HG03095 (cell line): ENCODE data around the gene SWI5.
"Not testable (repeated sequence)": the region's sequence is repeated elsewhere in the genome, so short reads cannot be mapped to it uniquely, and the experiment has no call there.

Source experiments
- ATAC-seq: cut with Tn5 transposase; IDR thresholded peaks from one replicate; pipeline ENCODE4 v1.9.1; 2021; ENCODE audit warnings: moderate library complexity; ENCODE audit not compliant: unreplicated experiment

The SWI5 gene

GRCh38 chr9:128276574-128277270, 646 bp downstream of the SWI5 start:
- no peak for ATAC-seq

DNA sequence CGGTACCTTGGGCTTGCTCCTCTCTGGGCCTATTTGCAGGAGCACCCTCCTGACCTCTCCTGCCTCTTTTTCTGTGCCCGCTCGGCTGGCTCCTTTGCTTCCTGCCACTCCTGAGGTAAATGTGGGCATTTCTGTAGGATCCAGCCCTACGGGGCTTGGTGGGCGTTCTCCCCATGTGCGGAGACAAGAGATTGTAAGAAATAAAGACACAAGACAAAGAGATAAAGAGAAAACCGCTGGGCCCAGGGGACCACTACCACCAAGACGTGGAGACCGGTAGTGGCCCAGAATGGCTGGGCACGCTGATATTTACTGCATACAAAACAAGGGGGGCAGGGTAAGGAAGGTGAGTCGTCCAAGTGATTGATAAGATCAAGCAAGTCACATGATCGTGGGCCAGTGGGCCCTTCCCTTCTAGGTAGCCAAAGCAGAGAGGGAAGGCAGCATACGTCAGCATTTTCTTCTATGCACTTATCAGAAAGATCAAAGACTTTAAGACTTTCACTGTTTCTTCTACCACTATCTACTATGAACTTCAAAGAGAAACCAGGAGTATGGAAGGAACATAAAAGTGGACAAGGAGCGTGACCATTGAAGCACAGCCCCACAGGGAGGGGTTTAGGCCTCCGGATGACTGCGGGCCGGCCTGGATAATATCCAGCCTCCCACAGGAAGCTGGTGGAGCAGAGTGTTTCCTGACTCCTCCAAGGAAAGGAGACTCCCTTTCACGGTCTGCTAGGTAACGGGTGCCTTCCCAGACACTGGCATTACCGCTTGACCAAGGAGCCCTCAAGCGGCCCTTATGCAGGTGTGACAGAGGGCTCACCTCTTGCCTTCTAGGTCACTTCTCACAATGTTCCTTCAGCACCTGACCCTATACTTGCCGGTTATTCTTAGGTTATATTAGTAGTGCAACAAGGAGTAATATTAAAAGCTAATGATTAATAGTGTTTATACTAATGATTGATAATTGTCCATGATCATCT, 3.3 kb downstream of the SWI5 start:
- ATAC-seq: not testable (repeated sequence)

GRCh38 chr9:128280084-128280622, 4.1 kb downstream of the SWI5 start:
- ATAC-seq: no peak

GRCh38 chr9:128282500-128282899, 6.4 kb downstream of the SWI5 start:
- no peak for ATAC-seq

GRCh38 chr9:128285033-128285784, 9.1 kb downstream of the SWI5 start:
- no peak for ATAC-seq

- ATAC-seq: no peak
Observed at GRCh38 chr9:128286440-128286839, 10.4 kb downstream of the SWI5 start.

GRCh38 chr9:128288273-128289004, 12.4 kb downstream of the SWI5 start:
- ATAC-seq: no peak

GRCh38 chr9:128292009-128292408, 15.9 kb downstream of the SWI5 start:
- ATAC-seq: no peak

DNA sequence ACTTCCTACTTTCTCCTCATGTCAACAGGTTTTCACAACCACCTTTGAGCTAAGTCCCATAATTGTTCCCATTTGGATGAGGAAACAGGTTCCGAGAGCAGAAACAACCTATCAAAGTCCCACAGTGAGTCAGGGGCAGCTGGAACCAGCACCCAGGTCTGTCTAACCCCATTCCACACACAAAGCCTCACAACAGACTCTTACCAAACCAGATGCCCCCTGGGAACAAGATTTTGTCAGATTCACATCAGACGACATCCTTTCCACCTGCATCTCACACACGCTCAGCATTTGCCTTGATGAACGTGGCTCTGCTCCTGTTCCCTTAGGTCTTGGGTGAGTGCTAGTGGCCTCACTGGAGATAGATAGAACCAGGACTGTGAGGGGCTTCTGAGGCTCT, 17.0 kb downstream of the SWI5 start:
- no peak for ATAC-seq

GRCh38 chr9:128294142-128294541, 18.1 kb downstream of the SWI5 start:
- ATAC-seq: no peak

- ATAC-seq: no peak
Observed at GRCh38 chr9:128296340-128297220, 20.5 kb downstream of the SWI5 start.

- ATAC-seq: no peak
Observed at GRCh38 chr9:128297221-128297773, 21.2 kb downstream of the SWI5 start.

DNA sequence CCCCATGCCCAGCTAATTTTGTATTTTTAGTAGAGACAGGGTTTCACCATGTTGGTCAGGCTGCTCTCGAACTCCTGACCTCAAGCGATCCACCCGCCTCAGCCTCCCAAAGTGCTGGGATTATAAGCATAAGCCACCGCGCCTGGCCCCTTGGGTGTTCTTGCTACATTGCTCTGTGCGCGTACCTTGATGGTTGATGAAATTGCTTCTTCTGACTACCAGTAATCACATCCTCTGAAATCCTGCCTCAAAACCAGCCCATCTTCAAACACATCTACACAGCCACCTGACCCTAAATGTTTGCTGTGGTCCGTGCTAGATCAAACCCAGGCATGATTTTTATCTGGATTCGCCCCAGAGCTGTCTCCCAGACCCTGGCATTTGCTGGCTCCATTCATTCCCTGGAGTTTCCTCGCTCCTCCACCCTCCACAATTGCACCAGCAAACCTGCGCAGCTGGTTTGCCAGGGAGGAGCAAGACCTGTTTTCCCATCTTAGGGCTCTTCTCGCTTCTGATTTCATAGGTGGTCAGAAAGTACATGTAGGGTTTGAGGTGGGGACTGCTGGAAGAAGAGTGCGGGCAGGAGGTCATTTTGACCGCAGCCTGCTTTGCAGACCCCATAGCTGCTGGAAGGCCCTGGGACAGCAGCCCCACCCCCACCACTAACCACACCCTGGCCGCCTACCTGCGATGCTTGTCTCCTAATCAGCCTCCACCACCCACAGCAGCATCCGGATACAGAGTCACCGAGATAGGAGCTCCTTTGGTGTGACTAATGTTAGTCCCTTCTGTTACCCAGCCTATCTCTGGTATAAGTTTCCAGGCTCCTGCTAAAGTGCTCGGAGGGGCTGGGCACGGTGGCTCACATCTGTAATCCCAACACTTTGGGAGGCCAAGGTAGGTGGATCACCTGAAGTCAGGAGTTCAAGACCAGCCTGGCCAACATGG, 22.7 kb downstream of the SWI5 start:
- no peak for ATAC-seq

- no peak for ATAC-seq
Observed at GRCh38 chr9:128304136-128304970, 28.3 kb downstream of the SWI5 start.

- ATAC-seq: no peak
Observed at GRCh38 chr9:128304971-128305288, 28.9 kb downstream of the SWI5 start.

DNA sequence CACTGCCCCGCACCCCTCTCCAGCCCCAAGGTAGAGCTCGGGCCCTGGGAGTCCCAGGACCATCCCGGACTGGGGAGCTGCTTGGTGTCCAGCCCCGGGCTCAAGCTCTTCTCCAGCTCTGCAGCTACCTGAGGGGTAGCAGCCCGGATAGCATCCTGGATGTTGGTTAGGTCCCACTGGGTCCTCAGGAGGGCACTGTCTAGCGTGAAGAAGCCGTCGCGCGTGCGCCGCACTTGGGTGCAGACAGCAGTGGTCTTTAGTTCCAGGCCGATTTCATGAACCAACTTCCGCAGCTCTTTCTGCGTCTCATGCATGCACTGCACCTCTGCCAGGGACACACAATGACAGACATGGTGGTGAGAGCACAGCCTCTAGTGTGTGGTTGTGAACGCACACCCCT, 33.5 kb downstream of the SWI5 start:
- no peak for ATAC-seq

DNA sequence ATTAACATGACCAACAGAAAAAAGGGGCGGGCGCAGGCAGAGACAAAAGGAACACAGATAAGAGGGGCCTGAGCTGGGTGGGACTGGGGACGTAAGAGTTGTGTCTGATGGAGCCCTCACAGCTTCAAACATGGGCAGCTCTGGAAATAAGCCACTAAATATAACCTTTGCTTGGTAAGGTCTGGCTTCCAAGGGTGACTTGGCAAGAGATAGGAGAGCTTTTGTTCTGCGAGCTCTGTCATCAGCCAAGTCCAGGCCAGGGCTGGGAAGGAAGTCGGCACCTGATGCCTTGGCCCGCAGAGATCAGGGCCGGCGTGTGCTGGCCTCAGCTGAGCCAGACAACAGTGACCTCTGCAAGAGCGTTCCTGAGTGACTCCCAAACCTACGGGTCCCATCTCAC, 34.4 kb downstream of the SWI5 start:
- ATAC-seq: no peak
